Activated T-helper 1 cell treated with Interleukin-2 at 50 U/mL for 16 hours (primary cell): Measurements from ENCODE around the gene MRGPRE.

Experiments
- DNase-seq: peaks from one replicate; pipeline ENCODE4 v3.0.0-alpha.2; 2020; ENCODE audit warnings: low read depth

The MRGPRE gene

GRCh38 chr11:3178349-3178748 is 53.9 kb downstream of the MRGPRE start:
- DNase-seq, result no peak

- no peak for DNase-seq
Observed at GRCh38 chr11:3177931-3178330, 54.3 kb downstream of the MRGPRE start.
